Measurements from ENCODE around the gene CD1B.

The CD1B gene

DNA sequence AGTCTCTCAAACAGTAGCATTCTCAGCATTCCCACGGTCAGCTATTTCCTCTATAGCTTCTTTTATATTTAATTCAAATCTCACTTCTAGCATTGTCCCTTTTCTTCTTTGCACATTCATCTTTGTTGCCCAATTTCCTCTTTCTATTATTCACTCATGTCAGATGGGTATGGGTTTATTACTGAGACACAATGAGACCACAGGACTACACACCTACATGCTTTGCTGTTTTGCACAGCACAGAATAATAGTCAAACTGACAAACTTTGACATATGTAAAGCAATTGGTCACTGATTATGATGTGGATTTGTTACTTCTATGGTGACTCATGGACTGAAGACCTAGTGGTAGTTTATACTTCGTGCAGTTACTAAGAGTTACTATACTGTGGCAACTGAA, 47.4 kb downstream of the CD1B start:
- TF ChIP-seq, protein P1, sequence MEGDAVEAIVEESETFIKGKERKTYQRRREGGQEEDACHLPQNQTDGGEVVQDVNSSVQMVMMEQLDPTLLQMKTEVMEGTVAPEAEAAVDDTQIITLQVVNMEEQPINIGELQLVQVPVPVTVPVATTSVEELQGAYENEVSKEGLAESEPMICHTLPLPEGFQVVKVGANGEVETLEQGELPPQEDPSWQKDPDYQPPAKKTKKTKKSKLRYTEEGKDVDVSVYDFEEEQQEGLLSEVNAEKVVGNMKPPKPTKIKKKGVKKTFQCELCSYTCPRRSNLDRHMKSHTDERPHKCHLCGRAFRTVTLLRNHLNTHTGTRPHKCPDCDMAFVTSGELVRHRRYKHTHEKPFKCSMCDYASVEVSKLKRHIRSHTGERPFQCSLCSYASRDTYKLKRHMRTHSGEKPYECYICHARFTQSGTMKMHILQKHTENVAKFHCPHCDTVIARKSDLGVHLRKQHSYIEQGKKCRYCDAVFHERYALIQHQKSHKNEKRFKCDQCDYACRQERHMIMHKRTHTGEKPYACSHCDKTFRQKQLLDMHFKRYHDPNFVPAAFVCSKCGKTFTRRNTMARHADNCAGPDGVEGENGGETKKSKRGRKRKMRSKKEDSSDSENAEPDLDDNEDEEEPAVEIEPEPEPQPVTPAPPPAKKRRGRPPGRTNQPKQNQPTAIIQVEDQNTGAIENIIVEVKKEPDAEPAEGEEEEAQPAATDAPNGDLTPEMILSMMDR (IDR thresholded peaks at IDR 0.05): no peak
